K562 (cell line): ENCODE data around the gene RRAS. TPM values are rescaled to one million over a fixed set of nuclear protein-coding genes. Genes with fewer than 3 reads are reported as not detected.
A peak's percentile ranks its signal among the peaks of the same experiment; 100 is the strongest.

ENCODE experiments used
- BRCA1 ChIP-seq, 2 experiments: fragments of 450-650 bp in 1 of 2; sonication (generic) in 1 of 2; formaldehyde crosslinking in 1 of 2; IDR thresholded peaks; 2 replicates each; pipeline versions ENCODE4 v1.5.0 to v1.6.1; 2017 to 2020; ENCODE audit warnings: mild to moderate bottlenecking in 1 of 2, missing genetic modification reagents in 1 of 2
- CBX1 ChIP-seq: sonication (generic); IDR thresholded peaks from 2 replicates; pipeline ENCODE4 v1.6.1; 2016; ENCODE audit warnings: antibody characterized with exemption, low read depth, mild to moderate bottlenecking
- CBX3 ChIP-seq, 2 experiments: IDR thresholded peaks; 1 replicate in 1 of 2; 2 replicates in 1 of 2; pipeline ENCODE4 v1.6.1; 2012; ENCODE audit warnings: inconsistent platforms in 2 of 2, low read length in 2 of 2, borderline replicate concordance in 1 of 2, control low read depth in 1 of 2
- E2F8 ChIP-seq: fragments of 450-650 bp; IDR thresholded peaks from 2 replicates; pipeline ENCODE4 v1.7.1; 2018; ENCODE audit warnings: mild to moderate bottlenecking, low read depth; ENCODE audit not compliant: partially characterized antibody
- EGR1 ChIP-seq: fragments of 450-650 bp; conservative IDR thresholded peaks from 2 replicates; pipeline ENCODE4 v1.6.1; 2017; ENCODE audit warnings: mild to moderate bottlenecking
- EWSR1 ChIP-seq: fragments of 450-650 bp; IDR thresholded peaks from 2 replicates; pipeline ENCODE4 v1.6.1; 2018; ENCODE audit warnings: borderline replicate concordance, mild to moderate bottlenecking, low read depth, moderate library complexity; ENCODE audit not compliant: partially characterized antibody
- GABPB1 ChIP-seq: sonication (generic); formaldehyde crosslinking; IDR thresholded peaks from 2 replicates; pipeline ENCODE4 v1.8.0; 2022; ENCODE audit warnings: mild to moderate bottlenecking, missing genetic modification reagents
- HDGF ChIP-seq: fragments of 450-650 bp; IDR thresholded peaks from 2 replicates; pipeline ENCODE4 v1.6.1; 2016
- KDM1A ChIP-seq, 2 experiments: fragments of 450-650 bp; IDR thresholded peaks; 2 replicates each; pipeline ENCODE4 v1.6.1; 2016; ENCODE audit warnings: mild to moderate bottlenecking in 2 of 2
- KDM2B ChIP-seq: fragments of 250-450 bp; sonication (Bioruptor Pico); IDR thresholded peaks from 2 replicates; pipeline ENCODE4 v1.8.0; 2021; ENCODE audit warnings: mild to moderate bottlenecking, moderate library complexity
- MBD2 ChIP-seq: sonication (generic); IDR thresholded peaks from 2 replicates; pipeline ENCODE4 v1.6.1; 2016; ENCODE audit warnings: low read depth, borderline replicate concordance
- PHF8 ChIP-seq: fragments of 200-600 bp; sonication (generic); IDR thresholded peaks from 2 replicates; pipeline ENCODE4 v1.6.1; 2012; ENCODE audit warnings: mixed run types, mild to moderate bottlenecking, inconsistent platforms, low read length, moderate library complexity, borderline replicate concordance
- RBM34 ChIP-seq: fragments of 200-400 bp; formaldehyde crosslinking; IDR thresholded peaks from 2 replicates; pipeline ENCODE4 v1.6.1; 2018; ENCODE audit warnings: low read length, borderline replicate concordance; ENCODE audit not compliant: insufficient read depth
- RCOR1 ChIP-seq, 2 experiments: IDR thresholded peaks; 2 replicates each; pipeline ENCODE4 v1.6.1; 2012; ENCODE audit warnings: low read depth in 2 of 2, low read length in 2 of 2, borderline replicate concordance in 1 of 2, improper control_type of control experiment in 1 of 2
- SNAPC5 ChIP-seq: fragments of 250-450 bp; sonication (Bioruptor Pico); IDR thresholded peaks from 2 replicates; pipeline ENCODE4 v1.8.0; 2021; ENCODE audit warnings: moderate library complexity, mild to moderate bottlenecking, inconsistent platforms
- TARDBP ChIP-seq: fragments of 450-650 bp; IDR thresholded peaks from 2 replicates; pipeline ENCODE4 v1.6.1; 2016
- TBP ChIP-seq: optimal IDR thresholded peaks from 2 replicates; pipeline ENCODE3; 2011; ENCODE audit warnings: low read depth, low read length, improper control_type of control experiment
- ZNF143 ChIP-seq: sonication (generic); formaldehyde crosslinking; IDR thresholded peaks from 2 replicates; pipeline ENCODE4 v1.9.0; 2022; ENCODE audit warnings: mild to moderate bottlenecking, missing genetic modification reagents
- ZNF77 ChIP-seq: fragments of 250-450 bp; sonication (Bioruptor Pico); IDR thresholded peaks from 2 replicates; pipeline ENCODE4 v1.5.0; 2020
- polyA plus RNA-seq, 8 experiments: library from polyadenylated mRNA; depleted of rRNA in 4 of 8; stranded (reverse) in 5 of 8; unstranded in 3 of 8; fragments of >200 nt; fragmentation: Nextera tagmentation in 2 of 8; fragmentation: Illumina TruSeq in 1 of 8; extraction: Ambion mirVana in 2 of 8; extraction: Trizol in 1 of 8; gene quantifications; 2 replicates each; pipeline versions ENCODE4 v1.2.1 to v1.2.3, GENCODE V29; 2011 to 2014; ENCODE audit warnings: inconsistent platforms in 1 of 8, missing spikeins in 1 of 8
- total RNA-seq, 7 experiments: library from RNA; depleted of rRNA in 6 of 7; stranded (reverse); fragments of >200 nt in 6 of 7; fragmentation: Illumina TruSeq in 2 of 7; extraction: Trizol in 2 of 7; gene quantifications; 2 replicates each; pipeline versions ENCODE4 v1.2.1 to v1.2.3, GENCODE V29; 2011 to 2021; ENCODE audit warnings: low replicate concordance in 1 of 7
- TF ChIP-seq, protein P1 (sequence below): fragments of 450-650 bp; IDR thresholded peaks from 2 replicates; pipeline ENCODE4 v1.6.1; 2017; ENCODE audit warnings: antibody characterized with exemption
- TF ChIP-seq, protein P2 (sequence below), 3 experiments: IDR thresholded peaks in 2 of 3; conservative IDR thresholded peaks in 1 of 3; 2 replicates each; pipeline ENCODE4 v1.5.1; 2011 to 2012; ENCODE audit warnings: low read length in 3 of 3, mild to moderate bottlenecking in 3 of 3, control low read depth in 2 of 3, improper control_type of control experiment in 1 of 3, inconsistent platforms in 1 of 3, low read depth in 1 of 3, mixed read lengths in 1 of 3, moderate library complexity in 1 of 3; ENCODE audit not compliant: insufficient read depth in 2 of 3

RRAS gene
- total and polyA plus RNA-seq, 9 of the 15 experiments (the other 6 are each of a cell fraction or from before 2014, with no cell fraction given), result 0.70 to 17.3 (median 8.2) TPM

DNA sequence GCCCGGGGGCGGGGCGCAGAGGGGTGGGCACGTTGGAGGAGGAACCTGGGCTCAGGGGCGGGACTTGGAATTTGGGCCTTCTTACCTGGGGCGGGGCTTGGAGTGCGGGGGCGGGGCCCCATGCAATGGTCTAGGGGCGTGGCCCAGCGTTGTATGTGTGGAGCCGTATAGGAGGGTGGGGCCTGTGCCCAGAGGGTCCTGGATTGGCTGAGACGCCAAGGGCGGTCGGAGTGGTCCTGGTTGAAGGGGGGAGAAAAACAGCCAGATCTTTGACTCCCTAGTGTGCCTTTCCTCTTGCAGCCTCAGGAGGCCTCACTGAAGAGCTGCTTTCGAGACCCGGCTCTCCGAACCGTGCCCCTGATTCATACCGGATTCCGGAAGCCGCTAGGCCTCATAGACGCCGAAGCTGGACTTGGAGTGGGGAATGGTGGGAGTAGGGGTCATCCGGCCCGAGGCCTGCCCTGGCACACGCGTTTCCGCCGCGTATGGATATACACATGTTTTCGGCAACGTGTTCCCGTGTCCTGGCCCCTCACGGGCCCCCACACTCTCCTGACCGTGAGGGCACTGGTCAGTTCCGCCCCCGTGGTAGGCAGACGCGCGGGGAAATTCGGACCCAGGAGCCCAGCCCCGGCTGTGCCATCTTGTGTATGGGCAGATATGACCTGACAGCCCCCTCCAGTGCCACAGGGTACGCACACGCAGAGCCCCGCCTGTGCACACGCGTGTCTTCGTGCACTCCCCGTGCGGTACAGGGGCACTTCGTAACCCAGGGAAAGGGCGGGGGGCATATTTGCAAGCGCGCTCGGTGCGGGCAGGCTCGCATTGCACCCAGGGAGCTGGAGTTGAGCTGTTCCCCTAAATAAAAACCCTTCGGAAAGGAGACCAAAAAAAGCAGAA lies 49.6 kb downstream of the RRAS start (continued):
- TF ChIP-seq RCOR1 (IDR thresholded peaks at IDR 0.05; ENCODE audit: borderline replicate concordance in 1 of 2, low read depth in 2 of 2, low read length in 2 of 2) (0 out of 4 replicates have a peak, but pooled peaks of 1 of the 2 experiments have one; percentile 25), CBX3 (IDR thresholded peaks at IDR 0.05; ENCODE audit: borderline replicate concordance in 1 of 2, low read length in 2 of 2) (0 out of 3 replicates have a peak, but pooled peaks of 1 of the 2 experiments have one; percentile 11), GABPB1 (CRISPR knock-in tag) (peak; percentile 76; the same call in 1 of the 2 replicates), HDGF (no peak), TBP (peak; percentile 95), RBM34 (no peak), CBX1 (no peak), SNAPC5 (CRISPR knock-in tag) (no peak), TARDBP (no peak), EWSR1 (no peak), PHF8 (peak; percentile 86), KDM2B (CRISPR knock-in tag) (0 out of 2 replicates have a peak, but pooled peaks have one; percentile 9), E2F8 (no peak), KDM1A (IDR thresholded peaks at IDR 0.05) (no peak; a peak in 1 of 4 replicates), ZNF77 (no peak), BRCA1 (IDR thresholded peaks at IDR 0.05) (no peak), BRCA1 (CRISPR knock-in tag; IDR thresholded peaks at IDR 0.05) (0 out of 2 replicates have a peak, but pooled peaks have one; percentile 25), ZNF143 (CRISPR knock-in tag) (peak; percentile 61; the same call in 1 of the 2 replicates), EGR1 (peak; percentile 85), MBD2 (peak; percentile 67)
- TF ChIP-seq, protein P1, sequence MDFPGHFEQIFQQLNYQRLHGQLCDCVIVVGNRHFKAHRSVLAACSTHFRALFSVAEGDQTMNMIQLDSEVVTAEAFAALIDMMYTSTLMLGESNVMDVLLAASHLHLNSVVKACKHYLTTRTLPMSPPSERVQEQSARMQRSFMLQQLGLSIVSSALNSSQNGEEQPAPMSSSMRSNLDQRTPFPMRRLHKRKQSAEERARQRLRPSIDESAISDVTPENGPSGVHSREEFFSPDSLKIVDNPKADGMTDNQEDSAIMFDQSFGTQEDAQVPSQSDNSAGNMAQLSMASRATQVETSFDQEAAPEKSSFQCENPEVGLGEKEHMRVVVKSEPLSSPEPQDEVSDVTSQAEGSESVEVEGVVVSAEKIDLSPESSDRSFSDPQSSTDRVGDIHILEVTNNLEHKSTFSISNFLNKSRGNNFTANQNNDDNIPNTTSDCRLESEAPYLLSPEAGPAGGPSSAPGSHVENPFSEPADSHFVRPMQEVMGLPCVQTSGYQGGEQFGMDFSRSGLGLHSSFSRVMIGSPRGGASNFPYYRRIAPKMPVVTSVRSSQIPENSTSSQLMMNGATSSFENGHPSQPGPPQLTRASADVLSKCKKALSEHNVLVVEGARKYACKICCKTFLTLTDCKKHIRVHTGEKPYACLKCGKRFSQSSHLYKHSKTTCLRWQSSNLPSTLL, result no peak
- TF ChIP-seq, protein P2, sequence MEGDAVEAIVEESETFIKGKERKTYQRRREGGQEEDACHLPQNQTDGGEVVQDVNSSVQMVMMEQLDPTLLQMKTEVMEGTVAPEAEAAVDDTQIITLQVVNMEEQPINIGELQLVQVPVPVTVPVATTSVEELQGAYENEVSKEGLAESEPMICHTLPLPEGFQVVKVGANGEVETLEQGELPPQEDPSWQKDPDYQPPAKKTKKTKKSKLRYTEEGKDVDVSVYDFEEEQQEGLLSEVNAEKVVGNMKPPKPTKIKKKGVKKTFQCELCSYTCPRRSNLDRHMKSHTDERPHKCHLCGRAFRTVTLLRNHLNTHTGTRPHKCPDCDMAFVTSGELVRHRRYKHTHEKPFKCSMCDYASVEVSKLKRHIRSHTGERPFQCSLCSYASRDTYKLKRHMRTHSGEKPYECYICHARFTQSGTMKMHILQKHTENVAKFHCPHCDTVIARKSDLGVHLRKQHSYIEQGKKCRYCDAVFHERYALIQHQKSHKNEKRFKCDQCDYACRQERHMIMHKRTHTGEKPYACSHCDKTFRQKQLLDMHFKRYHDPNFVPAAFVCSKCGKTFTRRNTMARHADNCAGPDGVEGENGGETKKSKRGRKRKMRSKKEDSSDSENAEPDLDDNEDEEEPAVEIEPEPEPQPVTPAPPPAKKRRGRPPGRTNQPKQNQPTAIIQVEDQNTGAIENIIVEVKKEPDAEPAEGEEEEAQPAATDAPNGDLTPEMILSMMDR (IDR thresholded peaks at IDR 0.05 in 2 of 3, conservative IDR thresholded peaks at IDR 0.05 in 1 of 3; ENCODE audit: insufficient read depth in 2 of 3, low read depth in 1 of 3, low read length in 3 of 3), result 0 out of 6 replicates have a peak, but pooled peaks of 1 of the 3 experiments have one; percentile 18
